Gastrocnemius medialis (tissue), 4 donors: ENCODE data around the gene LAMA3. TPM values are rescaled to one million over a fixed set of nuclear protein-coding genes. Genes with fewer than 3 reads are reported as not detected.

ENCODE experiments used
- ATAC-seq, 2 donors: fragments of 150-250 bp; one replicate each; pipeline ENCODE4 v1.9.1; 2016
- DNase-seq, 2 donors: peaks; one replicate each; pipeline ENCODE4 v3.0.0-alpha.2; 2019
- H3K27ac ChIP-seq, 4 donors: fragments of 200-600 bp; sonication (generic); 1 replicate in 1 of 4; 2 replicates in 3 of 4; pipeline ENCODE4 v1.5.1; 2016 to 2018; ENCODE audit warnings: mild to moderate bottlenecking in 2 of 4, moderate library complexity in 1 of 4
- H3K27me3 ChIP-seq, 3 donors: fragments of 200-600 bp; sonication (generic) in 2 of 3; 1 replicate in 1 of 3; 2 replicates in 2 of 3; pipeline versions ENCODE4 v1.5.1 to v1.6.0; 2016 to 2019; ENCODE audit warnings: mild to moderate bottlenecking in 1 of 3, moderate library complexity in 1 of 3
- H3K36me3 ChIP-seq, 2 donors: fragments of 200-600 bp; sonication (generic) in 1 of 2; one replicate each; pipeline ENCODE4 v1.5.1; 2017 to 2018
- H3K4me1 ChIP-seq, 2 donors: fragments of 200-600 bp; sonication (generic) in 1 of 2; one replicate each; pipeline ENCODE4 v1.5.1; 2016 to 2017; ENCODE audit warnings: mild to moderate bottlenecking in 2 of 2
- H3K4me3 ChIP-seq, 4 donors: fragments of 200-600 bp; sonication (generic) in 3 of 4; 1 replicate in 1 of 4; 2 replicates in 3 of 4; pipeline ENCODE4 v1.5.1; 2016 to 2019; ENCODE audit warnings: mild to moderate bottlenecking in 2 of 4
- H3K9me3 ChIP-seq, 3 donors: fragments of 200-600 bp; sonication (generic) in 2 of 3; 1 replicate in 1 of 3; 2 replicates in 2 of 3; pipeline ENCODE4 v1.5.1; 2016 to 2019
- CTCF ChIP-seq, 5 experiments: fragments of 450-650 bp in 3 of 5; fragments of 200-600 bp in 2 of 5; sonication (generic) in 2 of 5; IDR thresholded peaks in 4 of 5; conservative IDR thresholded peaks in 1 of 5; 1 replicate in 4 of 5; 2 replicates in 1 of 5; pipeline ENCODE4 v1.5.1; 2016 to 2019; ENCODE audit warnings: antibody characterized with exemption in 5 of 5, mild to moderate bottlenecking in 3 of 5, moderate library complexity in 3 of 5
- POLR2A ChIP-seq, 2 donors: fragments of 450-650 bp; IDR thresholded peaks; one replicate each; pipeline ENCODE4 v1.6.1; 2017; ENCODE audit warnings: antibody characterized with exemption in 2 of 2, mild to moderate bottlenecking in 2 of 2, moderate library complexity in 2 of 2
- in situ Hi-C, 4 donors: fragments of 200-750 bp; cut with MboI; loops; one replicate each; pipeline versions ENCODE4 v1.15.0 to v1.8.0; 2017; ENCODE audit warnings: low sequenced_read_pairs in 4 of 4
- intact Hi-C: fragments of 100-400 bp; cut with DNase I; formaldehyde crosslinking; loops from one replicate; pipeline ENCODE4 v1.15.1; 2023; ENCODE audit warnings: low total_unique reads
- total RNA-seq, 4 donors: library from RNA; depleted of rRNA; stranded (reverse); fragments of >200 nt; gene quantifications; one replicate each; pipeline versions ENCODE4 v1.1.0 to v1.2.3, GENCODE V29; 2016

The LAMA3 gene
- total RNA-seq, 4 donors from 2014 or later = 1.1 to 5.3 (median 2.1) TPM

GRCh38 chr18:23887493-23887892 is 198.2 kb downstream of the LAMA3 start:
- Histone ChIP-seq H3K9me3 (no peaks in the 10 kb centered on the region), H3K27me3 (no peaks in the 10 kb centered on the region), H3K4me1 (no peaks in the 10 kb centered on the region), H3K4me3 (no peak overlapping the region), H3K36me3 (no peaks in the 10 kb centered on the region), H3K27ac (no peak overlapping the region)
- in situ Hi-C loops (loop anchor here in 1 of 4 donors (10.0 kb wide), 1 partner anchor 63 kb away; no protein-coding TSS in a partner anchor), intact Hi-C loops (loop anchor here (10.0 kb wide), 1 partner anchor 53 kb away; no protein-coding TSS in a partner anchor)
- no peak for ATAC-seq
- DNase-seq = no peak
- TF ChIP-seq POLR2A (IDR thresholded peaks at IDR 0.05) = no peak
- TF ChIP-seq CTCF (IDR thresholded peaks at IDR 0.05 in 4 of 5, conservative IDR thresholded peaks at IDR 0.05 in 1 of 5) = no peak

GRCh38 chr18:23888881-23889280 is 199.6 kb downstream of the LAMA3 start:
- no peak for TF ChIP-seq CTCF (IDR thresholded peaks at IDR 0.05 in 4 of 5, conservative IDR thresholded peaks at IDR 0.05 in 1 of 5)
- no peak for TF ChIP-seq POLR2A (IDR thresholded peaks at IDR 0.05)
- ATAC-seq = no peak
- H3K36me3 ChIP-seq = no peaks in the 10 kb centered on the region
- H3K9me3 ChIP-seq = no peaks in the 10 kb centered on the region
- intact Hi-C loops = loop anchor here (10.0 kb wide), 1 partner anchor 54 kb away; no protein-coding TSS in a partner anchor
- no peaks in the 10 kb centered on the region for H3K27me3 ChIP-seq
- no peak overlapping the region for H3K4me3 ChIP-seq
- no peak for DNase-seq
- no peak overlapping the region for H3K27ac ChIP-seq
- in situ Hi-C loops = loop anchor here in 1 of 4 donors (10.0 kb wide), 1 partner anchor 64 kb away; no protein-coding TSS in a partner anchor
- H3K4me1 ChIP-seq = no peaks in the 10 kb centered on the region

GRCh38 chr18:23889907-23890306 is 200.7 kb downstream of the LAMA3 start:
- DNase-seq (no peak), ATAC-seq (no peak)
- no peak overlapping the region for H3K27ac ChIP-seq
- no peaks in the 10 kb centered on the region for H3K36me3 ChIP-seq
- H3K4me1 ChIP-seq = no peaks in the 10 kb centered on the region
- in situ Hi-C loops (loop anchor here in 1 of 4 donors (10.0 kb wide), 1 partner anchor 65 kb away; no protein-coding TSS in a partner anchor), intact Hi-C loops (loop anchor here (10.0 kb wide), 1 partner anchor 55 kb away; no protein-coding TSS in a partner anchor)
- H3K9me3 ChIP-seq = no peaks in the 10 kb centered on the region
- no peaks in the 10 kb centered on the region for H3K27me3 ChIP-seq
- H3K4me3 ChIP-seq = no peak overlapping the region
- TF ChIP-seq POLR2A (IDR thresholded peaks at IDR 0.05) = no peak
- TF ChIP-seq CTCF (IDR thresholded peaks at IDR 0.05 in 4 of 5, conservative IDR thresholded peaks at IDR 0.05 in 1 of 5) = no peak

- DNase-seq (no peak), ATAC-seq (no peak)
- TF ChIP-seq CTCF (IDR thresholded peaks at IDR 0.05 in 4 of 5, conservative IDR thresholded peaks at IDR 0.05 in 1 of 5) (no peak), POLR2A (IDR thresholded peaks at IDR 0.05) (no peak)
- in situ Hi-C loops (no loop called here), intact Hi-C loops (no loop called here)
- no peak overlapping the region for H3K4me3 ChIP-seq
- H3K36me3 ChIP-seq = no peaks in the 10 kb centered on the region
- H3K4me1 ChIP-seq = no peaks in the 10 kb centered on the region
- H3K27ac ChIP-seq = no peak overlapping the region
- no peaks in the 10 kb centered on the region for H3K9me3 ChIP-seq
- H3K27me3 ChIP-seq = no peaks in the 10 kb centered on the region
These were observed 201.3 kb downstream of the LAMA3 start for GRCh38 chr18:23890589-23890988.

GRCh38 chr18:23893653-23894052 is 204.4 kb downstream of the LAMA3 start:
- no peaks in the 10 kb centered on the region for H3K9me3 ChIP-seq
- no peaks in the 10 kb centered on the region for H3K36me3 ChIP-seq
- H3K27me3 ChIP-seq = no peaks in the 10 kb centered on the region
- H3K4me3 ChIP-seq = no peak overlapping the region
- ATAC-seq = no peak
- in situ Hi-C loops = no loop called here
- no peaks in the 10 kb centered on the region for H3K4me1 ChIP-seq
- no peak for DNase-seq
- no peak for TF ChIP-seq POLR2A (IDR thresholded peaks at IDR 0.05)
- TF ChIP-seq CTCF (IDR thresholded peaks at IDR 0.05 in 4 of 5, conservative IDR thresholded peaks at IDR 0.05 in 1 of 5) = no peak
- H3K27ac ChIP-seq = no peak overlapping the region
- intact Hi-C loops = no loop called here
